ENCODE measurements around the gene FHOD3.

The FHOD3 gene

GRCh38 chr18:36402765-36403396 lies 105.4 kb downstream of the FHOD3 start:
- in situ Hi-C loops (cut with MboI; ENCODE audit: low sequenced_read_pairs): no loop called here

- in situ Hi-C loops (cut with MboI; ENCODE audit: low sequenced_read_pairs): no loop called here
Measured at GRCh38 chr18:36403896-36404820, 106.6 kb downstream of the FHOD3 start.

DNA sequence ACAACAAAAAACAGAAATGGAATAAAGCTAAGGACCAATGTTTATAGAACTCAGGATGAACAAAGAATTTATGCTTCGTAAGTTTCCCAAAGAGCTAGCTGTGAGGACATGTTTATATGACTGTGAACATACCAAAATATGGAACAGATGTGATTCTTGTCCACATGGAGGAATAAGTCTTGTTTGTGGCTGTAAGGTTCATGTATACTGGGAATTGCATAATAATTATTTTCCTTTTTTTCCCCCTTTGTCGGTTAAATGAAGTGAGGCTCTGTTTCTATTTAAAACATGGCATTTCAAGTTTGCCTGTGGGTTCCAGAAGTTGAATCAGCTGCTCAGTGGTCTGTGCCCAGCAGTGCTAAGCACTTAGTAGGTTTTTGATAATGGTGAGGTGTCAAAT lies 108.1 kb downstream of the FHOD3 start:
- in situ Hi-C loops (cut with MboI; ENCODE audit: low sequenced_read_pairs): no loop called here

GRCh38 chr18:36406805-36407204 lies 109.3 kb downstream of the FHOD3 start:
- in situ Hi-C loops (cut with MboI; ENCODE audit: low sequenced_read_pairs): no loop called here

DNA sequence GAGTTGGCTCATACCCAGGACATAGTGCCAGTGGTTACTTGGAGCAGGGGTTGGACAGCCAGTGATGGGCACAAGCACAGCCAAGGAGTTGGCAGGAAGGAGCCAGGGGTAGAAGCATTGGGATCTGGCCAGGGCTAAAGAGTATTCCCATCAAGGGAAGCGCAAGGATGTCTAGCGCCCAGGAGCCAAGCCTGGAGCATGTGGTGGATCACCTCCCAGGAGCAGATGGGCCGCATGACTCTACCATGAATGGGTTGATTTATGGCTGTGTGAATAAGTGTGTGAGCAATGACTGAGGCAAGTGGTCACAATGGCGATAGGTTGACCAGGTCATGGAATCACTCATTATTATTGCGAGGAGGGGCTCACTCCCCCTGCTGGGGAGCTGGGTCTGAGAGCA lies 111.1 kb downstream of the FHOD3 start:
- in situ Hi-C loops (cut with MboI; ENCODE audit: low sequenced_read_pairs): no loop called here

GRCh38 chr18:36409779-36410178 lies 112.3 kb downstream of the FHOD3 start:
- in situ Hi-C loops (cut with MboI; ENCODE audit: low sequenced_read_pairs): no loop called here

- in situ Hi-C loops (cut with MboI; ENCODE audit: low sequenced_read_pairs): no loop called here
Measured at GRCh38 chr18:36410346-36410745, 112.8 kb downstream of the FHOD3 start.

- in situ Hi-C loops (cut with MboI; ENCODE audit: low sequenced_read_pairs): no loop called here
Measured at GRCh38 chr18:36411745-36412168, 114.2 kb downstream of the FHOD3 start.

GRCh38 chr18:36412778-36413177 lies 115.3 kb downstream of the FHOD3 start:
- in situ Hi-C loops (cut with MboI; ENCODE audit: low sequenced_read_pairs): no loop called here

DNA sequence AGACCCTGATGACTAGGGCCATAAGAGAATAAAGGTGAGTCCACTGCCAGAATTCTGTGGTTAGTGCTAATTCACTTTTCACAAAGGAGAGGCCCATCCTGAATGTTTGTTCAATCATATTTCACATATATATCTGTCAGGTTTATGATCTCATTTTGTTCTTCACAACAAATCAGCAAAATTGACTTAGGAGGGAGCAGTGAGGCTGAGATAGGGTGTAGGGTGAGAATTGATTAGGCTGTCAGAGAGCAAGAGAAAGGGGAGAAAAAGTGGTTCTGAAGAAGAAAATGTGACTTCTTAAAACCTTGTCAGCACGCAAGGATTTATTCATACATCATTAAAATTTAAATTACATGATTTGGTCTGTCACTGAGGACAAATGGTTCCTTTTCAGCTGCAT lies 117.7 kb downstream of the FHOD3 start:
- in situ Hi-C loops (cut with MboI; ENCODE audit: low sequenced_read_pairs): no loop called here

GRCh38 chr18:36415625-36416024 lies 118.1 kb downstream of the FHOD3 start:
- in situ Hi-C loops (cut with MboI; ENCODE audit: low sequenced_read_pairs): no loop called here

GRCh38 chr18:36419188-36419899 lies 121.8 kb downstream of the FHOD3 start:
- in situ Hi-C loops (cut with MboI; ENCODE audit: low sequenced_read_pairs): no loop called here

DNA sequence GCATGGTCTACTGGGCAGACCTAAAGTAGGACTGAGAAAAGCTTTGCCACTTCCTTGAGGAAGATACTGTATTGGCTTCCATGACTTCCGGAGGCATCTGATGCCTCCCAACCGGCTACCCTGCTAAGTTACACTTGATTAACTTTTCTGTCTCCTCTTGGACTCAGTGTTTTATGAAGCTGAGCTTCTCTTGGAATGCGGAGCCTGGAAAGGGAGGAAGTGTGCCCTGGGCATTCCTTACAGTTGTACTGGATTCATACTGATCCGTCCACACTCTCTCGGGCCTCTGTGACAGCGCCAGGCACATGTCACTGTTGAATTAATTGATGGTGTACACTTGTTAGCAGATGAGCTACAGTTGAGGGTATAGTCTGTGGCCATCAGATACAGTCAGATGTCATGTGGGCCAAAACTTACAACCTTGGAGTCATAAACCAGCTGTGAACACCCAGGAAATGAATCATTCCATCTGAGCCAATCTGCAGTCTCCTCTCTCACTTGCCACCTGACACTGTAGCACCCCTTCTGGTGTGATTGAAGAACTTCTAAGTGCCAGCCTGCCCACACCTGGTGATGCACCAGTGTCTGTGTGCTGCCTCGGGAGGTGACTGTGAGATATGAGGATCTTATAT lies 122.5 kb downstream of the FHOD3 start:
- in situ Hi-C loops (cut with MboI; ENCODE audit: low sequenced_read_pairs): no loop called here

- in situ Hi-C loops (cut with MboI; ENCODE audit: low sequenced_read_pairs): no loop called here
Measured at GRCh38 chr18:36420826-36421225, 123.3 kb downstream of the FHOD3 start.

- in situ Hi-C loops (cut with MboI; ENCODE audit: low sequenced_read_pairs): no loop called here
Measured at GRCh38 chr18:36424741-36425142, 127.2 kb downstream of the FHOD3 start.

DNA sequence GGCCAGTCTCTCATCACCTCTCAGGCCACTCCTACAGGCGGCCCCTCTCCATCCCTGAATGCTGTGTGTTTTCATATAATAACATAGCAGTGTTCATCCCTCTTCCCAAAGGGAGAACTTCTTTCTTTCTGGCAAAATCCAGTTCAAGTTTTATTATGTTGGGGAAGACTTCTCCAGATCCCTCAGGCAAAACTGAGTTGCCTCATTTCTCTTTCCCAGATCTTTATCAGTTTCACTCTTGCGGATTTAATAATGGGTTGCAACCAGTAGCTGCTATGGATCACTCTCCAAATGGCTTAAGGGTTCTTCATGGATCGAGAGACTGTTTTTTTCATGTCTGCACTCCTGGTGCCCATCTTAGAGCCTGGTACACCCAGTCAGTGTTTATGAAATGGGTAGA lies 129.9 kb downstream of the FHOD3 start:
- in situ Hi-C loops (cut with MboI; ENCODE audit: low sequenced_read_pairs): no loop called here

DNA sequence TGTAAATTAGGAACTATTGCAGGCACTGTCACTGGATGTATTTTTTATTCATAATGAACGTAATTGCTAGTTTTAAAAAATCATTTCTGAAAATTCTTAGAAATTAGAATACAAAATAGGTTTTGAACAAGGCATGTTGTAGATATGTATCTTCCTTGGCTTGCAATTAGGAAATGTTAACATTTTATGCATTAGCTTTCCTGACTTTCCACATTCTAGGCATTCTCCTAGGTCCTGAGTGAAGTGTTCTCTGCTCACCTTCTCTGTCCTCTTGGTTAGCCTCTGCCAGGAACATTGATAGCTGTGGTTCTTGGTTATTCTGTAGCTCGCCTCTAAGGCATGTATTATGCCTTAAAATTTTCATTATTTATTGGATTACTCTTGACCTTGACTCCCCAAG lies 130.3 kb downstream of the FHOD3 start:
- in situ Hi-C loops (cut with MboI; ENCODE audit: low sequenced_read_pairs): no loop called here

- in situ Hi-C loops (cut with MboI; ENCODE audit: low sequenced_read_pairs): no loop called here
Measured at GRCh38 chr18:36428431-36429029, 131.0 kb downstream of the FHOD3 start.

- in situ Hi-C loops (cut with MboI; ENCODE audit: low sequenced_read_pairs): no loop called here
Measured at GRCh38 chr18:36432880-36433555, 135.5 kb downstream of the FHOD3 start.

DNA sequence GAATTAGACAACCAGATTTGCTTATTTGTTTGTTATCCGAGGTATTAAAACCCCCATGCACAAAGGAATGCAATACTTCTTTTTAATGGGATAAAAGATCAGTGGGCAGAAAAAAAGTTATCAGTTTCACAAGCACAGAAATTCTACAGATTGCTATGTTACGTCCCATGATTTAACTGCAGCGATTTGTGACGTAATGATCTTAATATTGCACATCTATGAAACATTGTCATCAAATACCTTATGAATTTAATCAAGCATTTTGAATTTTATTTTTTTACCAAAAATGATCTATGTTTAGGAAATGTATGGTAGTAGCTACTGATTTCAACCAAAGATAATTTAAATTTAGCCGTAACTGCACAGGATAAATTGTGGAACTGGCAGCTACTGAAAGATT lies 138.9 kb downstream of the FHOD3 start:
- in situ Hi-C loops (cut with MboI; ENCODE audit: low sequenced_read_pairs): no loop called here

All from HL-60/S4 (cell line).